PFSK-1 (cell line): ENCODE data around the gene WFS1.

Experiments used
- FOXP2 ChIP-seq: optimal IDR thresholded peaks from 2 replicates; pipeline ENCODE3; 2011; ENCODE audit warnings: borderline replicate concordance, control low read depth, inconsistent platforms; ENCODE audit not compliant: insufficient read depth; ENCODE audit errors: extremely low read length, extremely low read depth
- POLR2AphosphoS5 ChIP-seq: IDR thresholded peaks from 2 replicates; pipeline ENCODE4 v1.6.1; 2012; ENCODE audit warnings: low read depth, mild to moderate bottlenecking, control low read depth, low read length, moderate library complexity
- SIN3A ChIP-seq: IDR thresholded peaks from 2 replicates; pipeline ENCODE4 v1.6.1; 2012; ENCODE audit warnings: mild to moderate bottlenecking, low read length, moderate library complexity, borderline replicate concordance; ENCODE audit not compliant: insufficient read depth
- TAF1 ChIP-seq: IDR thresholded peaks from 2 replicates; pipeline ENCODE4 v1.6.1; 2012; ENCODE audit warnings: low read length, control low read depth, borderline replicate concordance; ENCODE audit not compliant: insufficient read depth
- TF ChIP-seq, protein P1 (sequence below), 2 experiments: IDR thresholded peaks; 2 replicates each; pipeline versions ENCODE4 v1.6.1 to v1.8.0; 2011 to 2012; ENCODE audit warnings: low read depth in 2 of 2, low read length in 2 of 2, control low read depth in 1 of 2, inconsistent platforms in 1 of 2, mild to moderate bottlenecking in 1 of 2, moderate library complexity in 1 of 2; ENCODE audit not compliant: insufficient read depth in 1 of 2

WFS1 gene

DNA sequence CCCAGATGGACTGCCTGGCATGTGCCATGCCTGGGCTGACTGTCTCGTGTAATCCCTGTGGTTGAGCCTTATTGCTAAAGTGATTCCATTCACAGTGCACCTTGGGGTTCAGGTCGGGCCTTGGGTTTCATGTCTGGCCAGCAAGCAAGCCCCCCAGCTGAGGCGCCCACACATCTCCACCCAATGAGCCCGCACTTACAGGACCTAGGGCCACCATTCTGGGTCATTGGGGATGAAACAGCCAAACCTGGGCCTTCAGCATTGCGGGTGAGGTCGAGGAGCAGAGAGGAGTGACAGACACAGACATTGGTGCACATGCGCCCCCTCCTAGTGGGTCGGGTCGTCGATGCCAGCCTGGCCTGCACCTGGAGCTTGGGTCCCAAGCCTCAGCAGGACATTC is 21.3 kb upstream of the WFS1 start:
- no peak for TF ChIP-seq TAF1
- TF ChIP-seq POLR2AphosphoS5: no peak
- no peak for TF ChIP-seq SIN3A
- TF ChIP-seq FOXP2: no peak
- TF ChIP-seq, protein P1, sequence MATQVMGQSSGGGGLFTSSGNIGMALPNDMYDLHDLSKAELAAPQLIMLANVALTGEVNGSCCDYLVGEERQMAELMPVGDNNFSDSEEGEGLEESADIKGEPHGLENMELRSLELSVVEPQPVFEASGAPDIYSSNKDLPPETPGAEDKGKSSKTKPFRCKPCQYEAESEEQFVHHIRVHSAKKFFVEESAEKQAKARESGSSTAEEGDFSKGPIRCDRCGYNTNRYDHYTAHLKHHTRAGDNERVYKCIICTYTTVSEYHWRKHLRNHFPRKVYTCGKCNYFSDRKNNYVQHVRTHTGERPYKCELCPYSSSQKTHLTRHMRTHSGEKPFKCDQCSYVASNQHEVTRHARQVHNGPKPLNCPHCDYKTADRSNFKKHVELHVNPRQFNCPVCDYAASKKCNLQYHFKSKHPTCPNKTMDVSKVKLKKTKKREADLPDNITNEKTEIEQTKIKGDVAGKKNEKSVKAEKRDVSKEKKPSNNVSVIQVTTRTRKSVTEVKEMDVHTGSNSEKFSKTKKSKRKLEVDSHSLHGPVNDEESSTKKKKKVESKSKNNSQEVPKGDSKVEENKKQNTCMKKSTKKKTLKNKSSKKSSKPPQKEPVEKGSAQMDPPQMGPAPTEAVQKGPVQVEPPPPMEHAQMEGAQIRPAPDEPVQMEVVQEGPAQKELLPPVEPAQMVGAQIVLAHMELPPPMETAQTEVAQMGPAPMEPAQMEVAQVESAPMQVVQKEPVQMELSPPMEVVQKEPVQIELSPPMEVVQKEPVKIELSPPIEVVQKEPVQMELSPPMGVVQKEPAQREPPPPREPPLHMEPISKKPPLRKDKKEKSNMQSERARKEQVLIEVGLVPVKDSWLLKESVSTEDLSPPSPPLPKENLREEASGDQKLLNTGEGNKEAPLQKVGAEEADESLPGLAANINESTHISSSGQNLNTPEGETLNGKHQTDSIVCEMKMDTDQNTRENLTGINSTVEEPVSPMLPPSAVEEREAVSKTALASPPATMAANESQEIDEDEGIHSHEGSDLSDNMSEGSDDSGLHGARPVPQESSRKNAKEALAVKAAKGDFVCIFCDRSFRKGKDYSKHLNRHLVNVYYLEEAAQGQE (IDR thresholded peaks at IDR 0.05; ENCODE audit: insufficient read depth in 1 of 2, low read depth in 2 of 2, low read length in 2 of 2): no peak

DNA sequence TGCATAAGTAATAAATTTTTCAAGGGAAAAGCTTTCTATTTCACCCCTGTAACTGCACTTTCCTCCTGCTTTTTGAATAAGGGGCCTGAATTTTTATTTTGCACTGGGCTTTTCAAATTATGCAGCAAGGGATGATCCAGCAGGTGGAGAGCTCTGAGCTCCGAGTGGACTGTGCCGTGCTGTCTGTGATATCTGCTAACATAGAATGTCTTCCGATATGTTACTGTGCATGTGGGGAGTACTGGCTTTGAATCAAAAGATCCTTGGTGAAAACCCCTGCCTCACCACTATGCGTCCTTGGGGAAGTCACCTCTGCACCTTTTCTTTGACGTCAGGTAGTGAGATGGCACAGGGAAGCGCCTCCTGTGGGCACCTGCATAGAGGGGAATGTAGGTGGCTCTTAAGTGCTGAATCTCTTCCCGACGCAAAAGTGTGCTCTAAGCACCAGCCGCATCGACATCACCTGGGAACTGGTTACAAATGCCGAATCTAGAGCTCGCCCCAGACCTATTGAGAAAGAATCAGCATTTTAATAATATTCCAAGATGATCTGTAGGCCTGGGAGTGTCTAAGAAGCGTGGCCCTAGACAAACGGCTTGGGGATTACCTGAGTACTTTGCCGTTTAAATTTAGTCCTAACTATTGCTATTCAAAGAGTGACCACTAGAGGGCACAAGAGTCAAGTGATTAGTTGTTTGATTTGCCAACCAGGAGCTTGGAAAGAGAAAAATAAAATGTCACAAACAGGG is 19.2 kb upstream of the WFS1 start:
- TF ChIP-seq SIN3A (no peak), POLR2AphosphoS5 (no peak), FOXP2 (no peak), TAF1 (no peak)
- TF ChIP-seq, protein P1 (IDR thresholded peaks at IDR 0.05; ENCODE audit: insufficient read depth in 1 of 2, low read depth in 2 of 2, low read length in 2 of 2): no peak

DNA sequence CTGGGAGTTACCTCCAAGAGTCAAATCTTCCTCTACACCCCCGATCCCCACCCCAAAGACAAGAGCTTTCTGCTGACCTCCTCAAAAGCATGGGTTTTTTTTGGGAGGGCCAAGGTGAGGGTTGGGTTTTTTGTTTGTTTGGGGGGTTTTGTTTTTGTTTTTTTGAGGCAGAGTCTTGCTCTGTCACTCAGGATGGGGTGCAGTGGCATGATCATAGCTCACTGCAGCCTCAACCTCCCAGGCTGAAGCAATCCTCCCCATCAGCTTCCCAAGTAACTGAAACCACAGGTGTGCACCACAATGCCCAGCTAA is 18.7 kb upstream of the WFS1 start:
- TF ChIP-seq FOXP2: no peak
- no peak for TF ChIP-seq POLR2AphosphoS5
- no peak for TF ChIP-seq TAF1
- TF ChIP-seq SIN3A: no peak
- TF ChIP-seq, protein P1 (IDR thresholded peaks at IDR 0.05; ENCODE audit: insufficient read depth in 1 of 2, low read depth in 2 of 2, low read length in 2 of 2): no peak

DNA sequence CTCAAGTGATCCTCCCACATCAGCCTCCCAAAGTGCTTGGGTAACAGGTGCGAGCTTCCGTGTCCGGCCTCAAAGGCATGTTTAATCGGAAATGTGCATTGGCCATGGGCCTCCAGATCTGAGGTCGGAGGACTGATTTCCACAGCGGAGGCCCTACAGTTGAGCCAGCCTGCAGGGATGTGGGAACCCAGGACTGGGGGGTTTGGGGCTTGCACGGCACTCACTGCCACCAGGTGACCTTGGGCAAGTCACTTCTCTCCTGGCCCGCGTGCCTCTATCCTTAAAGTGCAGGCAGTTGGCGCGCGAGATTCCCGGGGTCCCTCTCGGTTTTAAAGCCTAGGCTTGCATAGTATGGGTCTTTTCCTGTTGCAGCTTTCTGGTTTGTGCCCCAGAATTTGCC is 18.3 kb upstream of the WFS1 start:
- TF ChIP-seq, protein P1 (IDR thresholded peaks at IDR 0.05; ENCODE audit: insufficient read depth in 1 of 2, low read depth in 2 of 2, low read length in 2 of 2): no peak
- TF ChIP-seq FOXP2: no peak
- TF ChIP-seq POLR2AphosphoS5: no peak
- no peak for TF ChIP-seq TAF1

DNA sequence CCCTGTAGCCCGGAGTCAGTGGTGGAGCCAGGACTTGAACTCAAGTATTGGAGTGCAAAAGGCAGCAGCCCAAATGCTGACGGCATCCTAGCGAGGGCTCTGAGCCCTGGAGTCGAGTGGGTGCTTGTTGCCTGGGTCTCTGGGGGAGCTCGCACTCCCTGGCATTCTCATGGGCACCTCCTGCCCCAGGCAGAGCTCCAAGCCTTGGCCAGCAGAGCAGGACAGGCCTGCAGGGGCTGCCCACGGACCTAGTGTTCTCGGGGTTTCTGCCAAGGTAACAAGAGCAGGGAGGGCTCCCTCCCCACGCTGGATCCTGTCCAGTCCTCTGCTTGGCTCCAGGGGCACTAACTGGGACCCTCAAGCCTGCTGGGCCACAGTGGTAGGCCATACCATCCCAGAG is 17.6 kb upstream of the WFS1 start:
- TF ChIP-seq FOXP2 (no peak), SIN3A (no peak), TAF1 (no peak), POLR2AphosphoS5 (no peak)
- TF ChIP-seq, protein P1 (IDR thresholded peaks at IDR 0.05; ENCODE audit: insufficient read depth in 1 of 2, low read depth in 2 of 2, low read length in 2 of 2): no peak
